ENCODE results near the gene DNAJB14.

The DNAJB14 gene

DNA sequence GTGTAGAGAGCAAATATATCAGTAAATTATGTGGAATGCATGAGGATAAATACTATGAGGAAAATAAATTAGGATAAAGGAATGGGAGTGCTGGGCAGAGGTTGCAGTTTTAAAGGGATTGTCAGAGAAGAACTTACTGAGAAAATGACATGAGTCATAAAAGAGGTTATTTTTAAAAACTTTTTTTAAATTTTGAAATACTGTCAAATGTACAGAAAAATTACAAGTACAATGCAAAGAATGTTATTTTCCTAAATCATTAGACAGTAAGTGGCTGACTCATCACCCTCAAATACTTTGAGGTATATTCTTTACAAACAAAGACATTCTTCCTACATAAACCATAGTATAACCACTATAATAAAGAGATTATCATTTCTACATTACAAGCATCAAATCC is 33.5 kb upstream of the DNAJB14 start:
- H3K27me3 ChIP-seq = no peaks in the 10 kb centered on the region
- no peak overlapping the region for H3K27ac ChIP-seq
- H3K9me3 ChIP-seq = no peaks in the 10 kb centered on the region
- no peak overlapping the region for H3K4me3 ChIP-seq (ENCODE audit: low read depth in 1 of 2, low read length in 1 of 2)
- no peaks in the 10 kb centered on the region for H3K4me1 ChIP-seq (ENCODE audit: control insufficient read depth in 1 of 2, insufficient read depth in 1 of 2, low read depth in 1 of 2, low read length in 1 of 2)
- TF ChIP-seq, protein P1, sequence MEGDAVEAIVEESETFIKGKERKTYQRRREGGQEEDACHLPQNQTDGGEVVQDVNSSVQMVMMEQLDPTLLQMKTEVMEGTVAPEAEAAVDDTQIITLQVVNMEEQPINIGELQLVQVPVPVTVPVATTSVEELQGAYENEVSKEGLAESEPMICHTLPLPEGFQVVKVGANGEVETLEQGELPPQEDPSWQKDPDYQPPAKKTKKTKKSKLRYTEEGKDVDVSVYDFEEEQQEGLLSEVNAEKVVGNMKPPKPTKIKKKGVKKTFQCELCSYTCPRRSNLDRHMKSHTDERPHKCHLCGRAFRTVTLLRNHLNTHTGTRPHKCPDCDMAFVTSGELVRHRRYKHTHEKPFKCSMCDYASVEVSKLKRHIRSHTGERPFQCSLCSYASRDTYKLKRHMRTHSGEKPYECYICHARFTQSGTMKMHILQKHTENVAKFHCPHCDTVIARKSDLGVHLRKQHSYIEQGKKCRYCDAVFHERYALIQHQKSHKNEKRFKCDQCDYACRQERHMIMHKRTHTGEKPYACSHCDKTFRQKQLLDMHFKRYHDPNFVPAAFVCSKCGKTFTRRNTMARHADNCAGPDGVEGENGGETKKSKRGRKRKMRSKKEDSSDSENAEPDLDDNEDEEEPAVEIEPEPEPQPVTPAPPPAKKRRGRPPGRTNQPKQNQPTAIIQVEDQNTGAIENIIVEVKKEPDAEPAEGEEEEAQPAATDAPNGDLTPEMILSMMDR (IDR thresholded peaks at IDR 0.05) = no peak
- H3K36me3 ChIP-seq = no peaks in the 10 kb centered on the region

DNA sequence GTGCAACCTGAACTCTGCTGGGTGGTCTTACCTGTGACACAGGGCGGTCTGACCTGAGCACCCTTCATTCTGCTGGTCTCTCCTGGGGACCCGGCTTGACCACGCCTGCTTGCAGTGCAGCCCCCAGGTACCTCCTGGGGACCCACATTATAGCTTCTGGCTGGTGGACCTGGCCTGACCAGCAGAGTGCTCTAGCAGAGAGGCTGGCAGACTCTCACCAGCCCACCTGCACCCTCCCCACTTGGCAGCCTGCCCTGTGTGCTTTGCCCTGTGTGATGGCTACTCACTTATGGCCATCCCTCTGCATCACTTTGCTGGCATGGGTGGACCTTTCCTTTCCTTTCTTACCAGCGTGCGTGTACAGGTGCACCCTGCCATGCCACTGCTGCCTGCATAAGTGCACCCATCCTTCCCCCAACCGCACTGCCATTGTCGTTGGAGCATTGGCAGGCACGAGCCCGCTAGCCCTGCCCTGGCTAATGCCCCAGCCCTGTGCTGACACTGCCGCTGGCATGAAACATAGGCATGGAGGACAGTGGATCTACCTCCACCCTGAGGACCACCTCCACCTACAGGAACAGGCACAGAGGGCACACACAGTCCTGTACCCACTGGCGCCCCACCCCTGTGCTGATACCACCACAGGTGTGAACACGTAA is 25.2 kb upstream of the DNAJB14 start:
- Histone ChIP-seq H3K36me3 (no peaks in the 10 kb centered on the region), H3K27ac (no peak overlapping the region), H3K4me1 (ENCODE audit: control insufficient read depth in 1 of 2, insufficient read depth in 1 of 2, low read depth in 1 of 2, low read length in 1 of 2) (no peaks in the 10 kb centered on the region), H3K27me3 (peaks cover 9% of the 10 kb centered on the region), H3K9me3 (no peaks in the 10 kb centered on the region), H3K4me3 (ENCODE audit: low read depth in 1 of 2, low read length in 1 of 2) (no peak overlapping the region)
- TF ChIP-seq, protein P1 (IDR thresholded peaks at IDR 0.05) = no peak

DNA sequence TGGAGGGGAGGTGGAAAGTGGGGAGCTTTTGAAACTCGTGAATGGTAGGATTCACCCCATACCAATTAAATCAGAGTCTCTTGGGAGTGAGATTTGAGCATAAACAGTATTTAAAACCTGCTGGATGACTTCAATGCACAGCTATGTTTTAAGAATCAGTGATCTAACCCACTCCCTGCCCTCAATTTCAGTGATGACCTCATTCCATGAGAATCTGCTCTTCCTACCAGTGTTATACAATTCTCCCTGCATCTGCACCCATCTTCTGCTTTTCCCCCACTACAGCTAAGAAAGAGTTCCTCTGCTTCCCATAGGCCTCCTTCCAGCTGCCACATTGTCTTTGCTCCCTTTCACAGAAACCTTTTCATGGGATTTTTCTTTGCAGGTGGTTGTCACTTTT is 21.9 kb upstream of the DNAJB14 start:
- Histone ChIP-seq H3K27me3 (peaks cover 24% of the 10 kb centered on the region), H3K36me3 (no peaks in the 10 kb centered on the region), H3K4me3 (ENCODE audit: low read depth in 1 of 2, low read length in 1 of 2) (no peak overlapping the region), H3K9me3 (no peaks in the 10 kb centered on the region), H3K27ac (no peak overlapping the region), H3K4me1 (ENCODE audit: control insufficient read depth in 1 of 2, insufficient read depth in 1 of 2, low read depth in 1 of 2, low read length in 1 of 2) (no peaks in the 10 kb centered on the region)
- TF ChIP-seq, protein P1 (IDR thresholded peaks at IDR 0.05) = no peak

DNA sequence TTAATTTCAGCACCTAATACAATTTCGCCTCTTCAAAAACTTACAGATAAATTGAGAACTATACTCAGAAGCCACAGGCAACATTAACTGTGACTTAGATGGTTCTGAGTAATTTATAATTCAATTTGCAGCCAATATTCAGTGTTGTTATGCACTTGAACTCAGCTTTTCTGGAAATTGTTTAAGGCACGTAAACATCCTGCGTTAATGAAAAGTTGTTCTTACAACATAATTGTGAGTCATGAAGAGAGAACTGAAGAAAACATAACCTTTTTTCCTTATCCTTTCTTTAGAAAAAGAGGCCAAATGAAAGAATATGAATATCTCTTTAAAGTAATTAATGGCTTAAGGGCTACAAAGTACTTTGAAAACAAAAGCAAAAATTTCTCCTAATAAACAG is 20.3 kb upstream of the DNAJB14 start:
- Histone ChIP-seq H3K27ac (no peak overlapping the region), H3K27me3 (peaks cover 24% of the 10 kb centered on the region)

DNA sequence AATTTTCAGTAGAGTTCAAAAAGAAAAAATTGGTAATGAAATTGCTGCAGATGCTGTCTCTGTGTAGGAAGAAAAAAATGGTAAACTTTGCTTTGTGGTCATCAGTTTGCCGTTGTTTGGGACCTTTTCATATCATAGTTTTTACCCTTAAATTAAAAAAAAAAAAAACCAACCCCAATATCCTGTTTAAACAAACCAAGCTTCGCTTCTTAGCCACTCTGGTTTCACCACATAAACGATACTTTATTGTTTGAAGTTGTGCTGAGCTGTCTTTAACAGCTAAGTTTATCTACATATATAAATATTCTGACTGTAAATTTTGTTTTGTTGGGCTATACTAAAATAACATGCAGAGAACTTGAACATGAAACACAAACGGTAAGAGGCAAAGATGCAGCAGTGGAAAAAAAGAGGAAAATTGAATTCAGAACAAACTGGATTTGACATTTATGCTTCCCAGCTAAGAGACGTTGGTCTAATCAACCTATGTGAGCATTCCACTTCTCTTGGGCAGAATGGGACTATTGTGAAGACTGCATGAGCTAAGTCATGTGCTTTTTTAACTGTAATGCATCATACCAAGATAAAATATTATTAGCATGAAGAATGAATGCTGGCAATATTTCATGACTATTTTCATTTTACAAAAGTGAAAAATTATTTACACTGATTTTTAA is 19.4 kb upstream of the DNAJB14 start:
- Histone ChIP-seq H3K27ac (no peak overlapping the region), H3K4me1 (ENCODE audit: control insufficient read depth in 1 of 2, insufficient read depth in 1 of 2, low read depth in 1 of 2, low read length in 1 of 2) (peaks cover 0 to 7% of the 10 kb centered on the region in 2 experiments), H3K36me3 (no peaks in the 10 kb centered on the region), H3K27me3 (peaks cover 24% of the 10 kb centered on the region), H3K9me3 (no peaks in the 10 kb centered on the region), H3K4me3 (ENCODE audit: low read depth in 1 of 2, low read length in 1 of 2) (no peak overlapping the region)
- TF ChIP-seq, protein P1 (IDR thresholded peaks at IDR 0.05) = no peak

More for the DNA sequence above, 20.3 kb upstream of the DNAJB14 start:
- Histone ChIP-seq H3K9me3 (no peaks in the 10 kb centered on the region), H3K4me3 (ENCODE audit: low read depth in 1 of 2, low read length in 1 of 2) (no peak overlapping the region), H3K4me1 (ENCODE audit: control insufficient read depth in 1 of 2, insufficient read depth in 1 of 2, low read depth in 1 of 2, low read length in 1 of 2) (peaks cover 0 to 3% of the 10 kb centered on the region in 2 experiments), H3K36me3 (no peaks in the 10 kb centered on the region)
- TF ChIP-seq, protein P1 (IDR thresholded peaks at IDR 0.05) = no peak
